NCI-H1105 (cell line): Measurements from ENCODE around the gene CLMN.

Experiments
- DNase-seq: peaks from one replicate; lab custom pipeline; 2025; lab: John Stamatoyannopoulos, UW

The CLMN gene

DNA sequence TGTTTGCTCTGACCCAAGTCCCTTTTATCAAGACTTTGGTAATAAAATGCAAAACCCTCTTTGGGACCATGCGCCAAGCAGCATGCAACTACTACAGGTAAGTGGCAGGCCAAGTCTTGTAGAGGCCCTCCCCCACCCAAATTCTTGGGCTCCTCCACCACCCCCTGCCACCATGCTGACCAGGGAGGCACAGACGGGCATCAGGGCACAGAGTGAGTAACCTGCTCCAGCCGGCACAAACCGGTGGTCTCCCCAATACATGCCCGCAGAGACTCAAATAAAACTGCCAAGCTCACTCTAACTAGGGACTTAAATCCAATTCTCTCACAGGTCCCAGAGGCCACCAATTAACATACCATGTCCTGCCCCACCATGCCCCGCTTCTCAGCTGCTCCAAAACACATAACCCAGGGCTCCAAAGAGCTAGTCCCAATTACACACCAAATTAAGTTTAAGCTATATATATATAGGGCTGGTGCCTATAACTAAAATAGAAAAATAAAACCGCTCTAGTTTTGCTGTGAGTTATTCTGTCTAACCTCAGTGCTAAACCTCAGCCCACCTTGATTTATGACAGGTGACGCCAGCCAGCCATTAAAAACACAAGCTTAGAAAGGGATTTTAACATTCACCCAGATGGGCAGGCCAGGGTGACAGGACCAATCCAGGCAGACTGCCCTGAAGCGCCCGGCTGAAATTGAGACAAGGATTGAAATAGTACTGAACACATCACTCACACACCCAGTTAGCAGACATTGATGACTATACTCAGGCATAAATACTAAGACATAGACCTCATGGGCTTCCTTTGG lies 81.0 kb downstream of the CLMN start:
- no peak for DNase-seq

DNA sequence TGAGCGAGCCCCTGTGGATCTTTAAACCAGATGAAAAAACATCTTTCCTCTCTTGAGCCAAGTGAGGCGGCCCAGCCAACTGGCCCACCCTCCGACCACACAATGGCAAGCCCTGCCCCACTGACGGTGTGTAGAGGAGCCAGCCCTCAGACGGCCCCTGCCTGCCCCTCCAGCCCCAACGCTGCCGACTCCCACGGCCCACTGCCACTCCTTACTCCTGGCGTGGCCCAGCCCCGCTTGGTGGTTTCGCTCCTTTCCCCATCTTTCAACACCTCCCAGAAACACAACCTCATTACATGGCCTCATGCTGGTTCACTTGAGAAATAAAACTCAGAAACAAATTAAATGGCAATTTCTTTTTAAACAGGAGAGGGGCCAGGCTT lies 81.8 kb downstream of the CLMN start:
- no peak for DNase-seq

DNA sequence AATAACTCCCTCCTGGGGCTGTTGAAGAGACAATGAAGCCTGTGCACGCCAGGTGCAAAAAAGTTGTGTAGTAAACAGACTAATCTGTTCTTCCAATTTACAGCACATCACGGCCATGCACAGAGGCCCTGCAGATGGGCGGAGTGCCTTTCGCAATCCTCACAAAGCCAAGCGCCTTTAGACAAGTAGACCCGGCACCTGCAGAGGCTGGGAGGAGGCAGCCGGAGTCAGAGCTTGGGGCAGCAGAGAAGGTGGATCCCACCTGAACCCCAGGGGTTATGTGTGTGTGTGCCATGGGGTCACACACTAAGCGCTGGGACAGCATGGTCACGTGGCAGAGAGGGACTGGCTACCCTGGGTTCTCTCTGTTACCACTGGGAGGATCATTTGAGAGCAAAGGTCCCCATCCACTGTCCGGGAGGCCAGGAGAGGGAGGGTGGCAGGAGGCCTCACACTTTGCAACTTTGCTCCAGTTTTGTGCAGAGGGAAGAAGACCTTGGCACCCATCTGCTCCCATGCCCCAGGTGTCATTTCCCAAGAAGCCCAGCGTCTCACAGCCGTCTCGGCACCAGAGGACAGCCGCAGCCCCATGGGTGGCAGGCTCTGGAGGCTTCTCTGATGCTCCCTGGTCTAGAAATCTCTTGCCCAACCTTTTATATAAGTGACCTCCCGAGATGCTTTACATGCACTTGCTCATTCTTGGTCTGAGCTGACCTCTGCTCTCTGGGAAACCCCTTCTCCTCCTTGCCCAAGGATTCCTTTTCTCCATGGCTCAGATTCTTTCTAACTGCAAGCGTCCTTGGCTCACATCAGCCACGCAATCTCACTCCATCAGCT lies 82.4 kb downstream of the CLMN start:
- DNase-seq = peak; percentile 8

DNA sequence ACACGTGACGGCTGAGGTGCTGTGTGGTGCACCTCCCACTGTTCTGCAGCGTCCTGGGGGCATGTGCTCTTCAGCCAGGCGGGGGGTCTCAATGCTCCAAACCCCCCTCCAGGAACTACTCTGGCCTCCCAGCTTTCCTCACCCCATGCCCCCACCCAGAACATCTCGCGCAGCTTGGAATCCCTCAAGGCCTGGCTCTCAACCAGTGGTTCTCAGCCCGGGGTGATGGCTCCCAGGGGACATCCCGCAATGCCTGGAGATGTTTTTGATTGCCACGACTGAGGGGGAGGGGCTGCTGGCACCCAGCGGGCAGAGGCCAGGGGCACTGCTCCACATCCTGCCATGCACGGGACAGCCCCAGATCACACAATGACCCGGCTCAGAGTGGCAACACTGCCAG lies 83.5 kb downstream of the CLMN start:
- DNase-seq = no peak

DNA sequence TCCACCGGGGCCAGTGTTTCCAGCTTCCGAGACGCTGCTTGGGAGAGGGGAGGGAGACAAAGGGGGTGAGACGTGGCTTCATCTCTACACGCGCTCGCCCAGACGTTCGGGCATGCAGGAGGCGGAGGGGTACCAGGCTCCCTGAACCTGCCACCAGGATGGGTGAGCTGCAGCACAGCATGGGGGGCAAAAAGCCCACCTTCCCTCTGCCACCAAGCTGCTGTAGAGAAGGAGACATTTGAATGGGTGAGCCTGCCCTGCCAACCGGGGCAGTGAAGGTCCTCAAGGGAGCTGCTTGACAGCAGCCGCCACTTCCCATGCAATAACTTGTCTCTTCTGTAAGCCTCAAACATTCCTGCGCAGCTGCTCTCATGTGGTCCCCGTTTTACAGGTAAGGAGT lies 83.9 kb downstream of the CLMN start:
- no peak for DNase-seq

DNA sequence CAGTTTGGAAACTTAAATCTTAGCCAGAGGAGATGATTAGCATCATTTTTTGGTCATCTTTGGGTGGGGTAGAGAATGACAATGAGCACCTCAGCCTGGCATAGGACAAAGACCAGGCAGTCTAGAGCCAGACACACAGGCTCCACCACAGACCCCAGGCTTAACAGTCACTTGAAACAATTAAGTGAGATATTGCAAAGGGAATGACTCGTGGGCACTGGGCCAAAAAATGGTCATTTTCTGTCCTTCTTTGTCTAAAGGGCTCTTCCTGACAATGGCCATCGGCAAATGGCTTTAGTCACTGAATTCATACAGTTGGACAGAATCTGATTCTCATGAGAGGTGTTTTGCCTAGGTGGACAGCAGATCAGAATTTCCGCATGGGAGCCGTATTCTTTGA lies 84.4 kb downstream of the CLMN start:
- DNase-seq = no peak

DNA sequence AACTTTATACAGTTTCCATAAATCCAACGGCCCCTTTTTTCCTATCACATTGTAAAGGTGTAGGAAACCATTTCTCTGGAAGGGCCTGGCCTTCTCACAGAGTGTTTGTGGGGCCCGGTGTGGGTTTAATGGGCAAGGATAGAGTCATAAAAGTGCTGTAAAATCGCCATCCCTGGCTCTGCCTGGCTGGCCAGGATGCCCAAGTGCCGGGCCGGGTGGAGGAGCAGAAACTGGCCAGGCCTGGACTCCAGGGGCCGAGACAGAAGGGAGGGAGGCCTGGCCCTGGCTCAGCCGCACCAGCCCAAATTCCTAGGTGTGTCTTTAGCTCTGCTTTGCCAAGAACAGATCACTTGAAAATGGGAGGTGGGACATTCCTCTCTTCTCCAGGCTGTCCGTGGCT lies 85.3 kb downstream of the CLMN start:
- no peak for DNase-seq

DNA sequence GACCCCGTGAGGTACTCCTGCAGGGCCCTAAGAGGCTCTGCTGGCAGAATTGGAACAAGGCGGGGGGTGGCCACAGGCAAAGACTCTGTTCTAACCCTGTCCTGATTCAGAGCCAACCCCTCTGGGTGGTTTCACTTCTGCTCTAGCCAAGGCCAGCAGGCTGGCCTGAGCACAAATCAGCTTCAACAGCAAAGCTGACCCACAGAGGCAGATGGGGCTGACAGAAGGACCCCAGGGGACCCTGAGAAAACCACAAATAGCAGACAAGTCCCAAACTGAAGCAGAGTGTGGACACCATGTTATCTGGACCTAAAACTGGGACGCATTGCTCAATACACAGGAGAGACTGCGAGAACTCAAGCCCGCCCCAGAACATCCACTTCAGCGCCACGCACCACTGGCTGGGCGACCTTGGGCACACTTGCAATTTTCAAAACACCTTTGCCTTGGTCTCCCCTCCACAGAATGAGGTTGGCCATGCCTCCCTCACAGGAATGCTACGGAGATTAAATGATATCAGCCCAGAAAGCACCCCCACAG lies 85.9 kb downstream of the CLMN start:
- DNase-seq = no peak

DNA sequence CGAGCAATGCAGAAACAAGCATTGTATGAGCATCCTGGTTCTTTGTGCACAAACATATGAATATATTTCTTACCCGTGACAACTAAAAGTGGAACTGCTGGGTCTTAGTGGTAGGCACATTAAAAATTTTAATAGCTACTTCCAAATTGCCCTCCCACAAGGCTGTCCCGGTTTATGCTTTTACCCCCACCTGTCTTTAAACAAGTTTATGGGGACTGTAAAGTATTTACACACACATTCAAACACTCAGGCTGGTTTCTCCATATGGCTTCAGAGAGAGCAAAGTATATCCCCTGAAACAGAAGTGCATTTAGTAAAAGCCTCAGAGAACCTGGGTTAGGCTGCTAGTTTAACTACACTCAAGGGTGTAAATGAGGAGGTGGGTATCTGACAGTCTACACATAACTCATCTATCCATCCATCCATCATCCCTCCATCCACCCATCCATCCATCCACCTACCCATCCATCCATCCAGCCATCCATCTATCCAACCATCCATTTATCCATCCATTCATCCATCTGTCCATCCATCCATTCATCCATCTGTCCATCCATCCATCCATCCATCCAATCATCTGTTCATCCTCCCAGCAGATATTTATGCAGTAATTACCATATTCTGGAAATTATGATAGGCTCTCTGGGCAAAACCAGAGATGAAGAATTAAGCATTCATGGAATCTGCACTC lies 86.7 kb downstream of the CLMN start:
- DNase-seq = no peak

DNA sequence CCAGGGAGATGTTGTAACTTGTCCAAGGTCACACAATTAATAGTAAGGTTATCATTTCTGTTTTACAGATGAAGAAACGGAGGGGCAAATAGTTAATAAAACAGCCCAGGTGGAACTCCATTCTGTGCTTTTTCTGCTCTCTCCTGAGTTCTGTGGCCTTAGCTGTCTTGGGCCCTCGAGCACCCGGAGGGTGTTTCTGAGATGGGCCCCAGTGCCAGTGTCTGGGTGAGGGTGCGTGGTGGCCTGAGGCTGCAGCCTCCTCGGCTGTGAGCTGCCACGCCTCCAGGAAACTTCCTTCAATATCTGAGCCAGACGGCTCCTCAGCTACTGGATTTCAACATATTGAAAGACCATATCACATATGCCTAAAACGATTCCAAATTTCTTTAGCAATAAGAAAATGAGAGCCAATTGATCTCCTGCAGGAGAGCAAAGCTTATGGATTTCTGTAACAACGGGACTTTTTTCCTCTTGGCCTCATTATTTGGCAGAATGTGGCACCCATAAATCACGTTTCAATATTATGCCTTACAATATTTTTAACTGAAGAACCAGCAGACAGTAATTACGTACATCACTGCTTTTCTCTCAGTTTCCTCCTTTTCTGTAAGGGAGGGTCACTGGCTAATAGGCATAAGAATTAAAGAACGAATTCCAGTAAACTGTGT lies 87.6 kb downstream of the CLMN start:
- no peak for DNase-seq

DNA sequence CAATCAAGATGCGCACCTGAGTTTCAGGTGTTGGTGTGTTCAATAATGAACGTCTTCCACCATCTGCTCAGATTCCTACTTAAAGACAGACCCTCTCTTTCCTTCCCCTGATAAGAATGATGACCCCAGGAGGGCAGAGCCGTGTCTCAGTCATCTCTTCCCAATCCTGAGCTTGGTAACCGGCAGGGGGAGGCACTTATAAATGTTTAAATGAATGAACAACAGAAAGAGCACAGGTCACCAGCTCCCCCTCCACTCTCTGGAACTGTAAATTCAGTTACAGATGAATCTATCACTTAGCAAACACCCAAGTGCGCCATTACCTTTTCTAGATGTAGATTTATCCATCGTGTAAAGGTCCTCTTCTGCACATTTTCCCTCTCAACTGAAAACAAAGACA lies 90.0 kb downstream of the CLMN start:
- no peak for DNase-seq

DNA sequence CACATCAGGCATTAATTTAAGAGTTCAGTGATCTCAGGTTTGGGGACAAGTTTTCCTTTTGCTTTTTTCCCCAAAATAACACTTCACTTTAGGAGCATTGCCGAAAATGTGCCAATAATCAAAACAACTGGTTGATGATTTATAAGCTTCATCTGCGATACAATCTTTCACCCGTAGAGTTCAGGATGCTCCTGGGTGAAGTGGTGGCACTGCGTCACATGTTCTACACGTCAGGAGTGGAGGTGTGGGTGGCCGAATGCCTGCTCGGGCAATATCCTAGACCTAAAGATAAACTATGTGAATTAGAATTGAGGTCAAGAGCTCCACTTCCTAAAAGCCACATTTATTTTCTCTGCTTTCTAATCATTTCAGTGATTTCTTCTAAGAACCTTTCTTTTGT lies 91.5 kb downstream of the CLMN start:
- DNase-seq = no peak

DNA sequence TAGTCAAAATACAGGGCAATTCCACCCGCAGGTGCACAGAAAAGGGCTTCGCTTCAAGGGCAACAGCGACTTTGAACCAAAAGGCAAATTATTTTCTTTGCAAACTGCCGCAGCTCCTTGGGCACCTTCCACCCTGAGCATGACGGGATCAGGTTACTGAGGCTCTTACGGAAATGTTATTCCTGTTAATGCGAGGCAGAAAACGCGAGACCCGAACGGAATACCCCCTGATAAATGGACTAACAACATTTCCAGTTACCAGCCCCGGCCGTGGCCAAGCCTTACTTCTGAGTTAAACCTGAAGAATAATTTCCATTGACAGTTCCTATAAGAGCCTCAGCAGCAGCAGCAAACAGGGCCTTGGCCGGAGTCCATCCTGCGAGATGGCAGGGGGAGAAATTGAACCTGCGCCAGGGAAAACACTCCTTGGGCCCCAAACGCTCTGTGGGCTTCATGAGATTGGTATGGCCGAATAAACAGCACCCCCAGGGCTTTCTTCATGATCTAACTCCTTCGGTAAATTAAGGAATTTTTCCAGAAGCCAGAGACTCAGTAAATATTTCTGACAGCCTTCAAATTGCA lies 92.3 kb downstream of the CLMN start:
- peak; percentile 61 for DNase-seq

DNA sequence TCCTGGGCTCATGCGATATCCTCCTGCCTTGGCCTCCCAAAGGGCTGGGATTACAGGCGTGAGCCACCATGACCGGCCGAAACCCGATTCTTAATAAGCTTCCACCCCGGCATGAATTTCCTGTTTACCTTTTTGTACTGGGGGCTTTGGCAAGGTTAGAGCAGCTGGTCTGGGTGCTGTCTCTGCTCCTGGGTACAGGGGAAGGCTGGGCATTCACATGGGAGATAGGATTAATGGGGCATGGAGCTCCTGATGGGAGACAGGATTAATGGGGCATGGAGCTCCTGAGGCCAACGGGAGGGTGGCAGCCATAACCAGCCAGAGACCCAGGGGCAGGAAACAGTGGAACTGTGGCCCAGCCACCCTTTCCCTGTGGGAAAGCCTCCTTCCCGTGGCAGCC lies 92.9 kb downstream of the CLMN start:
- peak; percentile 56 for DNase-seq

DNA sequence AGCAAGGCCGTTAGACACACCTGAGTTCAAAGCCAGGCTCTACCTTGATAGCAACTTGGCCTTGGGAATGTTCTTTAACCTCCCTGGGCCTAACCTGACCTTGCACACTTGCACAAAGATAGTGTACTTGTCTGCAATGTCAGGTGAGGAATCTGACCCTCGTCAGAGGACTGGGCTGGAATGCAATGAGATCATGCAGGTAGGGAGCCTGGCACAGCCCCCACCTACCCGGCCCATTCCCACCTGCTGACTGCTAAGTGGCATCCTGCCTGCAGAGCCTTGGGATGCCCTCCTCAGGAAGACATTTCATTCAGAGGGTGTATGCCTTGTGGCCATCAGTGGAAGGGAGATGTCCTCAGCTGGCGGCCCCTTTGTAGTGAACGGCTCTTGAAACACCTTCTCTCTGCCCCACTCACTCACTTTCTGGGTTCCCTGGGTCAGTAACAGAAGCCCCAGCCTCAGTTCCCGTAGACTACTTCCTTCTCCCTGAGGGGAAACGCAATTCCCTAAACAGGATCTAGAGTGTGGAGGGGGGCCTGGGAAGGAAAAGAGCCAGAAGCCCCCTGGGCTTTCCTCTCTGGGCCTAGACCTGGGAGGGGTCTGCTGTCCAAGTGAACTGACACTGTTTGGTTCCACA lies 94.3 kb downstream of the CLMN start:
- DNase-seq = no peak

DNA sequence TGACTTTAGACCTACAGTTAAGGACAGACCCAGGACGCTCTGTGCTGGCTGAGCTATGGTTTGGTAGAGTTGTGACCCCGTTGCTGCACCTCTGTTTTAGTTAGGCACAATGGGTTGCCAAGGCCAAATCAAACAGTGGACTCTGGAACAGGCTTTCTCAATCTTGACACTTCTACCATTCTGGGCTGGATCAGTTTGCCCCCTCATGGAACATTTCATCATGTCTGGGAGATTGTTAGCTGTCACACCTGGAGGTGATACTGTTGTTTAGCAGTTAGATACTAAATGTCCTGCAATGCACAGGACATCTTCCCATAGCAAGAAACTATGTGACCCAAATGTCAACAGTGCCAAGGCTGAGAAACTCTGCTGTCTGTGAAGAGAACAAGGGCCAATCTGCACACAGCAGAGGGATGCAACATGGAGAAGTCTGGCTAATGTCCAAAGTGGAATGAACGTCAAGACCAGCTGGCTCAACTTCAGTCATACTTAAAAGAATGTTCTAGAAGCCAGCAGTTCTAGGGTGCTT lies 96.8 kb downstream of the CLMN start:
- DNase-seq = no peak

DNA sequence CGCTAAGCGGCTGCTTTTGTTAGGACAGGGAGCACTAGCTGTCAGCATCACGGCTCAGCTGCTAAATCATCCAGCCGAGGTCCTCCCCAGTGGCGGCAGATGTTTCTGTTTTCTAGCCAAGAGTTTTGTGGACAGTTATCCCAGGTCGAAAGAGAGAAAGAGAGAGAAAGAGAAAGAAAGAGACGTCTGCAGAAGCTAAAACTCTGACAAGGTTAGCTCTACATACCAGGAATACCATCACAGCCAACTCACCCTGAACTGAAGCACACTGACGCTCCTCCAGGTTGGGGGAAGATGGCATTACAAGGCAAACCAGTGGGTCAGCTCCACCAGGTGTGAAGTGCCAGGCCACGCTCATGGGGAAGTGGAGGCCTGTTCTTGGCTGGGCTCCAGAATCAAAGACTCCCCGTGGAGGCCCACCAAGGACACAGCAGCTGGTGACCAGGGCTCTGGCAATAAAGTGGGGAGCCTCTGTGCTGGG lies 97.5 kb downstream of the CLMN start:
- no peak for DNase-seq

DNA sequence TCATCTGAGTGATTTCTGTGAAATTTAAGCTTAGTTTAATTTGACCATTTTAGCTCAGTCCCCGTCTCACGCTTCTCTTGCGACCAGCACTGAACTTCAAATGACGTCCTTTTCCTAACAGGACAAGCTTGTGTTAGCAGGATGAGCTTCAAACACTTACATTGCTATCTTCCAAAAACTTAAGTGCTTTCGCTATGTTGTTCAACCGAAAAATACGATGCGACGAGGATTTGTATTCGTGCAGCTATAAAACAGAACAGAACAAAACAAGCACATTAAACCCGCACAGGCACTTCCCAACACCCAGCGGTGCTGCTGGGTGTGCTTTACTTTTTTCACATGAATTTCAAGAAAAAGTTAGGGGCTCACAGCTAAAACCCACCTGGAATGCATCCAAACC lies 98.2 kb downstream of the CLMN start:
- no peak for DNase-seq

DNA sequence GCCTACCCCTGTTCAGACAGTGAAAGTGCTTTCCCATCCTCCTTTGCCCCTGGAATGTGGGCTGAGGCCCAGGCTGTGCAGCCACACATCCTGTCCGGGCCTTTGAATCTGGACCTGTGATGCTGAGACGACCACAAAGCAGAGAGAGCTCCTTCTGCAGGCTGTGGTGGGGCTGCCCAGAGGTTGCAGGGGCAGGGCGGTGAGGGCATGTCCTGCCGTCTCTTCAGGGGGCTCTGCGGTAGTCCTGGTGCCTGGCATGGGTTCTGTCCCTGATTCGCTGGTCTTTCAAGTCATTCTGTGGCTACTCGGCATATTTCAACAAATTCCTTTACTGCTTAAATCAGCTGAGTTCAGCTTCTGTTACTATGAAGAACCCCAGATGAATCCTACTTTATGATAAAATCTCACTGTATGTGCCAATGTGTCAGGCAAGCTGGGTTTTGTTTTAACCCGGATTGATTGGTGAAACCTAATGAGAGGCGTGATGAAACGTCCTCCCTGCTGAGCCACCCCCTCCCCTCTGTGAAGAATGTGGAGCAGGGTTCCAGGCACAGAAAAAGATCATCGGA lies 99.0 kb downstream of the CLMN start:
- no peak for DNase-seq

DNA sequence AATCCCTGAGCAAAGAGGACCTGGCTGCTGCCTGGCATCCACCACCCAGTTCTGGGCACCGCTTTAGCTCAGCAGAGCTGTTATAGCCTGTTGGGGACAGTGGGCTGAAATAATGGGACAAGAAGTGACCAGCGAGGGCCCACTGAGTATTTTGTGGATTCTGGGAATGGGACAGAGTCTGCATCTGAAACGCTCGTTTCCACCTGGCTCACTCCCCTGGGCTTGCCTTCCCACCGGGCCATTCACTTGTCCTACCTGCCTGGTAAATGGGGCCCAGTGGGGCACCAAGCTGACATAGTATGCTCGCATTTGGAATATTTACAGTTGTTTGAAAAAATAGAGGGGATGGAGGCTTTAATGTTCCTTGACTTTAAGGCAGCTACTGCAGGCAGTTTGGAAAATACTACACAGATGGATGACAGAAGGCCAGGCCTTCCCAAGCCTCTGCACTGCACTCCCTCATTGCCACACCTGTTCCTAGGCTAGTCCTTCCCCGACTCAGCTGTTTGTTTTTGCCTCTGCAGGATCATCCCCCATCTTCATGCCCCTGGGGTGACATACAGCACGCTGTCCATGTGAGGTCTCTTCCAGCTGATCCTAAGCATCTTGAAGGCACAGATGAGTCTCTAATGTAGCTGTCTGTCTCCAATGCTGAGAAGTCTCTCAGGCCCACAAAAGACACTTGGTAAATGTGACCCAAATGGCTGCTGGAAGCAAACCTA lies 101.1 kb downstream of the CLMN start:
- no peak for DNase-seq
